ENCODE measurements around the gene HP1BP3. TPM values are rescaled to one million over a fixed set of nuclear protein-coding genes. Genes with fewer than 3 reads are reported as not detected.

The HP1BP3 gene
- total RNA-seq, 1 experiment from 2014 or later: 207 TPM

- no peak overlapping the region for H3K9ac ChIP-seq (ENCODE audit: low read length)
- H3K27ac ChIP-seq (ENCODE audit: low read depth, low read length): no peak overlapping the region
- H2AFZ ChIP-seq (ENCODE audit: low read depth, low read length, poor library complexity, severe bottlenecking): no peak overlapping the region
- H3K36me3 ChIP-seq (ENCODE audit: control insufficient read depth in 1 of 2, insufficient read depth in 2 of 2, low read length in 2 of 2): no peaks in the 10 kb centered on the region
- ATAC-seq (no peak), DNase-seq (ENCODE audit: low read depth, low spot score) (no peak)
- H3K4me3 ChIP-seq (replicated peaks in 1 of 2; ENCODE audit: low read depth in 1 of 2, low read length in 2 of 2): no peak overlapping the region
- no peaks in the 10 kb centered on the region for H3K9me2 ChIP-seq (ENCODE audit: insufficient read depth)
- RAD21 ChIA-PET (ENCODE audit: low non-redundant PET in 1 of 2, low total read pairs in 2 of 2, uncharacterized antibody in 2 of 2, unreplicated experiment in 2 of 2): interaction anchor here in 1 of 2 experiments (0.7 kb wide), 1 partner anchor 278 kb away, joined by 3 read pairs; no protein-coding TSS in a partner anchor
- POLR2A ChIA-PET: interaction anchor here (0.8 kb wide), 1 partner anchor 17 kb away, joined by 3 read pairs; no protein-coding TSS in a partner anchor
- TF ChIP-seq SRF (IDR thresholded peaks at IDR 0.05; ENCODE audit: low read depth) (no peak), EZH2phosphoT487 (IDR thresholded peaks at IDR 0.05; ENCODE audit: borderline replicate concordance) (no peak), EZH2 (IDR thresholded peaks at IDR 0.05) (no peak), SIN3A (IDR thresholded peaks at IDR 0.05; ENCODE audit: low read depth) (no peak), POLR2A (IDR thresholded peaks at IDR 0.05; ENCODE audit: borderline replicate concordance, extremely low read depth, insufficient read depth, insufficient read length) (no peak), RAD21 (IDR thresholded peaks at IDR 0.05; ENCODE audit: low read depth) (no peak), FOSL1 (IDR thresholded peaks at IDR 0.05; ENCODE audit: low read depth) (no peak), CBX3 (IDR thresholded peaks at IDR 0.05; ENCODE audit: low read depth) (no peak), ATF3 (IDR thresholded peaks at IDR 0.05) (no peak), REST (IDR thresholded peaks at IDR 0.05; ENCODE audit: low read depth) (no peak), ZBTB33 (IDR thresholded peaks at IDR 0.05; ENCODE audit: extremely low read depth, insufficient replicate concordance, low read length) (no peak), ZFX (IDR thresholded peaks at IDR 0.05) (no peak), CEBPB (IDR thresholded peaks at IDR 0.05; ENCODE audit: low read depth) (no peak), ELF1 (IDR thresholded peaks at IDR 0.05; ENCODE audit: borderline replicate concordance, low read depth) (no peak), TCF7L2 (IDR thresholded peaks at IDR 0.05; ENCODE audit: borderline replicate concordance, extremely low read depth, insufficient read depth, insufficient read length) (no peak)
- no peaks in the 10 kb centered on the region for H3K9me3 ChIP-seq (ENCODE audit: control insufficient read depth in 1 of 2, insufficient read depth in 1 of 2, low read depth in 1 of 2, low read length in 2 of 2)
- H3K4me2 ChIP-seq (ENCODE audit: low read length): no peak overlapping the region
- H3K4me1 ChIP-seq (ENCODE audit: control insufficient read depth in 1 of 2, insufficient read depth in 2 of 2, low read length in 2 of 2): peaks cover 2 to 10% of the 10 kb centered on the region in 2 experiments; a peak in 3 of 4 replicates
- intact Hi-C loops (cut with micrococcal nuclease): no loop called here
- H3K79me2 ChIP-seq (ENCODE audit: insufficient read depth, low read length): no peaks in the 10 kb centered on the region
- BruUV-seq (replicated peaks): no TSS peak
- no peaks in the 10 kb centered on the region for H4K20me1 ChIP-seq (ENCODE audit: insufficient read depth)
- H3K27me3 ChIP-seq (ENCODE audit: insufficient read depth, low read length): no peaks in the 10 kb centered on the region
- CTCF ChIA-PET: no interaction called here
Observed at GRCh38 chr1:20713440-20713839, 73.7 kb downstream of the HP1BP3 start.

Measured in HCT116 (cell line).